GM18907 (cell line): ENCODE measurements around the gene ELAC2.

ENCODE experiments used
- ATAC-seq: cut with Tn5 transposase; IDR thresholded peaks from one replicate; pipeline ENCODE4 v1.9.1; 2021; ENCODE audit warnings: mild to moderate bottlenecking, moderate library complexity; ENCODE audit not compliant: unreplicated experiment

The ELAC2 gene

GRCh38 chr17:12963505-12963904 lies 54.3 kb downstream of the ELAC2 start:
- no peak for ATAC-seq

- ATAC-seq: no peak
Measured at GRCh38 chr17:12961655-12962054, 56.2 kb downstream of the ELAC2 start.

- ATAC-seq: no peak
Measured at GRCh38 chr17:12959441-12959840, 58.4 kb downstream of the ELAC2 start.

GRCh38 chr17:12958786-12959185 lies 59.0 kb downstream of the ELAC2 start:
- ATAC-seq: no peak

GRCh38 chr17:12955521-12955920 lies 62.3 kb downstream of the ELAC2 start:
- ATAC-seq: no peak

- ATAC-seq: no peak
Measured at GRCh38 chr17:12953156-12953555, 64.7 kb downstream of the ELAC2 start.

- ATAC-seq: no peak
Measured at GRCh38 chr17:12952012-12952411, 65.8 kb downstream of the ELAC2 start.

- ATAC-seq: no peak
Measured at GRCh38 chr17:12947047-12947446, 70.8 kb downstream of the ELAC2 start.
